Fibroblast of pulmonary artery (primary cell): ENCODE results near the gene PRMT3.
A peak's percentile ranks its signal among the peaks of the same experiment; 100 is the strongest.
"Not testable (repeated sequence)": the region's sequence is repeated elsewhere in the genome, so short reads cannot be mapped to it uniquely, and the experiment has no call there.

Experiments used
- DNase-seq: peaks from one replicate; pipeline ENCODE4 v3.0.0-alpha.2; 2010; ENCODE audit warnings: low read depth
- H3K4me3 ChIP-seq: replicated peaks from 2 replicates; pipeline ENCODE4 v1.5.1; 2011; ENCODE audit warnings: low read depth, mild to moderate bottlenecking, control low read depth, low read length, moderate library complexity
- CTCF ChIP-seq: IDR thresholded peaks from 2 replicates; pipeline ENCODE4 v1.5.1; 2011; ENCODE audit warnings: mild to moderate bottlenecking, control low read depth, low read length, inconsistent platforms; ENCODE audit errors: missing control alignments

Gene PRMT3

GRCh38 chr11:20483931-20484330 is 96.4 kb downstream of the PRMT3 start:
- H3K4me3 ChIP-seq, result no peak overlapping the region
- TF ChIP-seq CTCF, result no peak
- DNase-seq, result peak; percentile 10

- not testable (repeated sequence) for H3K4me3 ChIP-seq, DNase-seq
Measured at GRCh38 chr11:20484416-20484815, 96.9 kb downstream of the PRMT3 start.

GRCh38 chr11:20488352-20488751 is 100.8 kb downstream of the PRMT3 start:
- no peak overlapping the region for H3K4me3 ChIP-seq
- no peak for TF ChIP-seq CTCF
- DNase-seq, result no peak

- H3K4me3 ChIP-seq, result no peak overlapping the region
- no peak for DNase-seq
- TF ChIP-seq CTCF, result no peak
Measured at GRCh38 chr11:20489948-20490347, 102.4 kb downstream of the PRMT3 start.

GRCh38 chr11:20493340-20493739 is 105.8 kb downstream of the PRMT3 start:
- peak; percentile 11 for DNase-seq
- no peak overlapping the region for H3K4me3 ChIP-seq
- no peak for TF ChIP-seq CTCF

GRCh38 chr11:20497124-20497792 is 109.7 kb downstream of the PRMT3 start:
- no peak for DNase-seq

GRCh38 chr11:20501252-20501651 is 113.7 kb downstream of the PRMT3 start:
- H3K4me3 ChIP-seq, result no peak overlapping the region
- no peak for DNase-seq
- no peak for TF ChIP-seq CTCF

More at GRCh38 chr11:20497124-20497792, 109.7 kb downstream of the PRMT3 start:
- TF ChIP-seq CTCF, result no peak
- no peak overlapping the region for H3K4me3 ChIP-seq
